GM12872 (cell line): Measurements from ENCODE around the gene FOXB1.

ENCODE experiments used
- CTCF ChIP-seq: IDR thresholded peaks from 3 replicates; pipeline ENCODE4 v1.5.1; 2011; ENCODE audit warnings: low read depth, mild to moderate bottlenecking, low read length, moderate library complexity; ENCODE audit not compliant: insufficient read depth

FOXB1 gene

GRCh38 chr15:60012695-60013094 is 8.6 kb downstream of the FOXB1 start:
- no peak for TF ChIP-seq CTCF

- TF ChIP-seq CTCF, result no peak
Observed at GRCh38 chr15:60017538-60018520, 13.7 kb downstream of the FOXB1 start.

GRCh38 chr15:60020736-60021135 is 16.6 kb downstream of the FOXB1 start:
- no peak for TF ChIP-seq CTCF

GRCh38 chr15:60021589-60022378 is 17.7 kb downstream of the FOXB1 start:
- TF ChIP-seq CTCF, result no peak

GRCh38 chr15:60022379-60022741 is 18.2 kb downstream of the FOXB1 start:
- no peak for TF ChIP-seq CTCF

- no peak for TF ChIP-seq CTCF
Observed at GRCh38 chr15:60026555-60026954, 22.4 kb downstream of the FOXB1 start.

- TF ChIP-seq CTCF, result no peak
Observed at GRCh38 chr15:60035344-60035743, 31.2 kb downstream of the FOXB1 start.
